ENCODE measurements around the gene LINC00305. TPM values are rescaled to one million over a fixed set of nuclear protein-coding genes. Genes with fewer than 3 reads are reported as not detected.

The LINC00305 gene
- total RNA-seq, 3 donors from 2014 or later = not detected

GRCh38 chr18:64100116-64100922 lies 48.6 kb downstream of the LINC00305 start:
- DNase-seq (no peak), ATAC-seq (no peak)
- Histone ChIP-seq H3K4me1 (ENCODE audit: low read depth) (no peaks in the 10 kb centered on the region), H3K36me3 (ENCODE audit: low read depth) (no peaks in the 10 kb centered on the region), H3K4me3 (no peak overlapping the region), H3K9me3 (no peaks in the 10 kb centered on the region)
- no peak for TF ChIP-seq CTCF (IDR thresholded peaks at IDR 0.05)
- intact Hi-C loops (cut with DNase I, micrococcal nuclease) = no loop called here

DNA sequence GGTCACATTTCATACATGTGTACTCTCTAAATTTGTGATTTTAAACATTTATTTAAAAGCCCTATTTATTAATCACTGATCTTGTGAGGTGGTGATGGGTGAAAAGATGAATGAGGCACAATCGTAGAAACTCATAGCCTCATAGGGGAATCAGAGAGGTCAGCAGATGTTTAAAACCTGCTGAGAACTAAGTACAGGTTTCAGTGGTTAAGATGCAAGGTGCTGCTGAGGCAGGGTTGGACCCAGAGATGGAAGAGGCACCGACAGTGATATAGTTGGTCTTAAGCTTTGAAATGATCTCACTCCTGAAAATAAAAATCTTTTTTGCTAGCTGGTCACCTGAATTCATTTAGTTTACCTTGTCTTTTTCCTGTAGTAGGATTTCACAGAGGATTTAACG lies 49.6 kb downstream of the LINC00305 start:
- no peak for ATAC-seq
- no peak for TF ChIP-seq CTCF (IDR thresholded peaks at IDR 0.05)
- Histone ChIP-seq H3K4me1 (ENCODE audit: low read depth) (no peaks in the 10 kb centered on the region), H3K9me3 (no peaks in the 10 kb centered on the region), H3K36me3 (ENCODE audit: low read depth) (no peaks in the 10 kb centered on the region), H3K4me3 (no peak overlapping the region)
- DNase-seq = no peak
- intact Hi-C loops (cut with DNase I, micrococcal nuclease) = no loop called here

DNA sequence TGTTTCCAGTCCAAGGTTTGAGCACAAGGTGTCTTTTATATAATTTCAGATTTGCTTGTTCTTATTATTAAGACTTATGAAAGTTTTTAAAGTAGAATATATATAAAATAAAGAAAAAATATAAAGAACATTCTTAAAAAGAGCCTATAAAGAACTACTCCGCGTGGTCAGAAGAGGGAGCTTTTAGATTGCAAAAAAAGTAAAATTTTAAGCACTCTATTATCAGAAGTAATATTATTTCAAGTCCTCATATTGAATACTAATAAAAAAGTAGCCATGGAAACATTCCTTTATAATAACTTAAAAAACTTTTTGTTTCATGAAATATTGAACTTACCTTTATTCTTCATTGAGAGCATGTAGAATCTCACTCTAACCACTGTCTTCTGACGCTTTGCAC lies 51.4 kb downstream of the LINC00305 start:
- no peaks in the 10 kb centered on the region for H3K36me3 ChIP-seq (ENCODE audit: low read depth)
- DNase-seq (no peak), ATAC-seq (no peak)
- TF ChIP-seq CTCF (IDR thresholded peaks at IDR 0.05) = no peak
- H3K9me3 ChIP-seq = no peaks in the 10 kb centered on the region
- no peak overlapping the region for H3K4me3 ChIP-seq
- H3K4me1 ChIP-seq (ENCODE audit: low read depth) = no peaks in the 10 kb centered on the region
- intact Hi-C loops (cut with DNase I, micrococcal nuclease) = no loop called here

GRCh38 chr18:64095056-64095455 lies 53.8 kb downstream of the LINC00305 start:
- no peak for ATAC-seq
- Histone ChIP-seq H3K4me1 (ENCODE audit: low read depth) (no peaks in the 10 kb centered on the region), H3K36me3 (ENCODE audit: low read depth) (no peaks in the 10 kb centered on the region), H3K9me3 (no peaks in the 10 kb centered on the region), H3K4me3 (no peak overlapping the region)
- intact Hi-C loops (cut with DNase I, micrococcal nuclease) = no loop called here
- no peak for TF ChIP-seq CTCF (IDR thresholded peaks at IDR 0.05)
- DNase-seq = no peak

DNA sequence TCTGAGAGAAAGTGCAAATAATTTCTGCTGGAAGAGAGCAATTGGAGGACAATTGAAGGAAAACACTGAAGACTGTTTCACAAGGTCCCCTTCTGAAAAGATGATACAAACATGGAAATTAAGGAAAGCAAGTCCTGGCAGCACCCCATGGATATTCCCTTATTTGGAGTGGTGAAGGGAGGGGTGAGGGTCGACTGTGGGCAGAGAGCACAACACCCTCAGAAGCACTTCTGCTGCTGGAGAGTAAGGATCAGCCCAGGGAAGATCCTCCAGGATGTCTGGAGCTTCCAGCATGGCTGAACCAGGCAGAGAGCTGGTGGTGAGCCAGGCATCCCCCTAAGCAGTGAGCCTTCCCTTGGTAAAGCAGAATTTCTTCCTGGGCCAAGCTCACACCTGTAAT lies 54.7 kb downstream of the LINC00305 start:
- H3K4me3 ChIP-seq = no peak overlapping the region
- no peak for DNase-seq
- H3K9me3 ChIP-seq = no peaks in the 10 kb centered on the region
- ATAC-seq = no peak
- intact Hi-C loops (cut with DNase I, micrococcal nuclease) = no loop called here
- H3K4me1 ChIP-seq (ENCODE audit: low read depth) = no peaks in the 10 kb centered on the region
- TF ChIP-seq CTCF (IDR thresholded peaks at IDR 0.05) = no peak
- H3K36me3 ChIP-seq (ENCODE audit: low read depth) = no peaks in the 10 kb centered on the region

Measured in mucosa of descending colon (tissue), 3 donors.